HEK293T (cell line): ENCODE results near the gene ARHGEF16.

ENCODE experiments used
- CTCF ChIA-PET: fragments of 350-600 bp; formaldehyde crosslinking; extraction: SDS; loops from one replicate; lab custom pipeline; 2021; ENCODE audit warnings: antibody characterized with exemption, inconsistent platforms; lab: Yijun Ruan, JAX
- POLR2A ChIA-PET: fragments of 350-600 bp; formaldehyde crosslinking; extraction: SDS; loops from one replicate; lab custom pipeline; 2020; ENCODE audit warnings: antibody characterized with exemption, inconsistent platforms; lab: Yijun Ruan, JAX
- DNase-seq: peaks from one replicate; pipeline ENCODE4 v3.0.0; 2012; ENCODE audit warnings: mixed read lengths; ENCODE audit errors: extremely low spot score
- ARNT ChIP-seq: fragments of 450-650 bp; IDR thresholded peaks from 2 replicates; pipeline ENCODE4 v1.6.1; 2017; ENCODE audit warnings: mild to moderate bottlenecking
- BHLHE40 ChIP-seq: fragments of 450-650 bp; IDR thresholded peaks from 2 replicates; pipeline ENCODE4 v1.6.1; 2016; ENCODE audit warnings: mild to moderate bottlenecking, moderate library complexity, borderline replicate concordance
- CTBP1 ChIP-seq: fragments of 450-650 bp; IDR thresholded peaks from 2 replicates; pipeline ENCODE4 v1.6.1; 2016; ENCODE audit warnings: borderline replicate concordance
- ELF4 ChIP-seq: fragments of 450-650 bp; IDR thresholded peaks from 2 replicates; pipeline ENCODE4 v1.6.1; 2017; ENCODE audit warnings: antibody characterized with exemption
- FOXA1 ChIP-seq: fragments of 450-650 bp; IDR thresholded peaks from 2 replicates; pipeline ENCODE4 v1.6.1; 2016; ENCODE audit warnings: mild to moderate bottlenecking
- FOXK2 ChIP-seq: fragments of 450-650 bp; IDR thresholded peaks from 2 replicates; pipeline ENCODE4 v1.6.1; 2016; ENCODE audit warnings: mild to moderate bottlenecking
- FOXM1 ChIP-seq: fragments of 450-650 bp; IDR thresholded peaks from 2 replicates; pipeline ENCODE4 v1.6.1; 2017; ENCODE audit warnings: mild to moderate bottlenecking, borderline replicate concordance
- HDGF ChIP-seq: fragments of 450-650 bp; IDR thresholded peaks from 2 replicates; pipeline ENCODE4 v1.6.1; 2017; ENCODE audit warnings: antibody characterized with exemption, borderline replicate concordance
- L3MBTL2 ChIP-seq: fragments of 450-650 bp; conservative IDR thresholded peaks from 2 replicates; pipeline ENCODE4 v1.6.1; 2016; ENCODE audit warnings: mild to moderate bottlenecking
- LEF1 ChIP-seq: fragments of 450-650 bp; IDR thresholded peaks from 2 replicates; pipeline ENCODE4 v1.6.1; 2017; ENCODE audit warnings: mild to moderate bottlenecking, borderline replicate concordance
- NFRKB ChIP-seq: fragments of 450-650 bp; IDR thresholded peaks from 2 replicates; pipeline ENCODE4 v1.6.1; 2016; ENCODE audit warnings: mild to moderate bottlenecking, moderate library complexity
- SP1 ChIP-seq: fragments of 450-650 bp; IDR thresholded peaks from 2 replicates; pipeline ENCODE4 v1.6.1; 2017
- SUZ12 ChIP-seq: fragments of 450-650 bp; IDR thresholded peaks from 2 replicates; pipeline ENCODE4 v1.6.1; 2016; ENCODE audit warnings: mild to moderate bottlenecking
- TARDBP ChIP-seq: fragments of 450-650 bp; IDR thresholded peaks from 2 replicates; pipeline ENCODE4 v1.6.1; 2016
- ZNF384 ChIP-seq: fragments of 450-650 bp; IDR thresholded peaks from 2 replicates; pipeline ENCODE4 v1.6.1; 2016
- TF ChIP-seq, protein P1 (sequence below): fragments of 450-650 bp; IDR thresholded peaks from 2 replicates; pipeline ENCODE4 v1.6.1; 2016

The ARHGEF16 gene

DNA sequence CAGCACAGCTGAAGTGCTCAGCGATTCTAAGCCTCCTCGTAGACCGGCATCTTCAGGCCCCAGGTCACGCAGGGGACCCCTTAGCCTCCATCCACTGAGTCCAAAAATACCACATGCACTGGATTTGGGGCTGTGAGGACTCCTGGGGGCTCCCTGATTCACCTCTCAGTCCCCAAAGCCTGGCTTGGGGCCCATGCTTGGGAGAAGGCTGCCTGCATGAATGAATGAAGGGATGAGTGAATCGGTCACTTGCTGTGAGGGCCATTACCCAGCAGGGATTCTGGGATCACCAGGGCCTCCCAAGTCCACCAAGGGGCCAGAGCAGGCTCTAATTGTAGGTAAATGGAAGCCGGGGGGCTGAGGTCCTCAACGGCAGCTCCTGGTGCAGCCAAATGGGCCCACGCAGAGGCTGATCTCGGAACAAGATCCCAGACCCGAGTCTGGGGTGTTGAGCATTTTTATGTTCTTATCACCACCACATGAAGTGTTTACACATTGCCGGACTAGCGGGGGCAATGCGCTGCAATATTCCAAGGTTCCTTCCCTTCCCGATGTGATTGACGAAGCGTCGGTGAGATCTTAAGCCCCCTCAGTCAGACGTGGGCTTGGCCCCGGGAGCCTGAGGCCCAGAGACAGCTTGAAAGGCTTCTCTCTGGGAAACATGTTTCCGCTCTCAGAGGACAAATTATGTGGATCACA lies 13.6 kb upstream of the ARHGEF16 start:
- no peak for DNase-seq
- ChIA-PET POLR2A (no interaction called here), CTCF (no interaction called here)
- TF ChIP-seq LEF1 (no peak), SP1 (no peak), CTBP1 (no peak), FOXM1 (no peak), L3MBTL2 (no peak), NFRKB (no peak), ELF4 (no peak)
- TF ChIP-seq, protein P1, sequence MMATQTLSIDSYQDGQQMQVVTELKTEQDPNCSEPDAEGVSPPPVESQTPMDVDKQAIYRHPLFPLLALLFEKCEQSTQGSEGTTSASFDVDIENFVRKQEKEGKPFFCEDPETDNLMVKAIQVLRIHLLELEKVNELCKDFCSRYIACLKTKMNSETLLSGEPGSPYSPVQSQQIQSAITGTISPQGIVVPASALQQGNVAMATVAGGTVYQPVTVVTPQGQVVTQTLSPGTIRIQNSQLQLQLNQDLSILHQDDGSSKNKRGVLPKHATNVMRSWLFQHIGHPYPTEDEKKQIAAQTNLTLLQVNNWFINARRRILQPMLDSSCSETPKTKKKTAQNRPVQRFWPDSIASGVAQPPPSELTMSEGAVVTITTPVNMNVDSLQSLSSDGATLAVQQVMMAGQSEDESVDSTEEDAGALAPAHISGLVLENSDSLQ: no peak

DNA sequence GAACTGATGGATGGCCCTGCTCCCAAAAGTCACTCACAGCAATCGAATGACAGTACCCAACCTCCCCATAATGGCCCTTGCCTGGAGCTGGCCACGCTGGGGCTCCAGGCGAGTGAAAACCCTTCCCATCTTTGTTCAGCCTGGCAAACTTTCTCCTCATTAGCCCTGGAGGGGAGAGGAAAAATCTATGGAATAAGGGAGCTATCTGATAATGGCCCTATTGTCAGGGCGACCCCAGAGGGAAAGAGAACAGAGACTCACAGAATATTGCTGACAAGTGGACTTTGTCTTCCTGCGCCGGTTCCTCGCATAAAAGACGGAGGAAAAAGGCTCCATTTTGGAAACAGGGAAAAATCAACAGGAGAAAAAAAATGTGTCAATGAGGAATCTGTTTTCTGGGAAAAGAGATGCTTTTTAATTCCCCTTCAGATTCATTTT lies 13.0 kb upstream of the ARHGEF16 start:
- no peak for DNase-seq
- no peak for TF ChIP-seq SUZ12
- no peak for TF ChIP-seq HDGF
- no peak for TF ChIP-seq TARDBP
- TF ChIP-seq BHLHE40: no peak
- TF ChIP-seq CTBP1: no peak
- no peak for TF ChIP-seq ARNT
- no peak for TF ChIP-seq FOXA1
- no peak for TF ChIP-seq ELF4
- no peak for TF ChIP-seq FOXM1
- TF ChIP-seq, protein P1: no peak
- no peak for TF ChIP-seq L3MBTL2
- TF ChIP-seq FOXK2: no peak
- ChIA-PET POLR2A (no interaction called here), CTCF (interaction anchor here (2.8 kb wide), 1 partner anchor 12 kb away, joined by 13 read pairs; no protein-coding TSS in a partner anchor)

DNA sequence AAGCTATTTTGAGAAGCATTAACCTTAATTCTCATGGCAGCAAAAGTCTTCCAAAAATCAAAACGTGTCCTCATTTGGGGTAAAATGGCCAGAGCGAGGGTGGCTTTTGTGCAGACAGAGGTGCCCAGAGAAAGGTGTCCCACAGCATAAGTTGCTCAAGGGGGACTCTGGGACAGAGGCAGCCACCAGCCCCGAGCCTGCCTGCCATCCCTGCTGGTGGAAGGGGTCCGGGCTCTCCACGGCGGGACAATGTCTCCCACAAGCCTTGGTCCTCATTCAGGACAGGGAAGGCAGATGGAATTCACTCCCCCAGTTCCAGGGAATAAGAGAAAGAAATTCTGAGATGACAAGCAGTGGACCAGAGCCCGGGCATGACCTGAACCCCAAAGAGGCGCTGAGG lies 12.6 kb upstream of the ARHGEF16 start:
- CTCF ChIA-PET: interaction anchor here (2.8 kb wide), 1 partner anchor 11 kb away, joined by 13 read pairs; no protein-coding TSS in a partner anchor

DNA sequence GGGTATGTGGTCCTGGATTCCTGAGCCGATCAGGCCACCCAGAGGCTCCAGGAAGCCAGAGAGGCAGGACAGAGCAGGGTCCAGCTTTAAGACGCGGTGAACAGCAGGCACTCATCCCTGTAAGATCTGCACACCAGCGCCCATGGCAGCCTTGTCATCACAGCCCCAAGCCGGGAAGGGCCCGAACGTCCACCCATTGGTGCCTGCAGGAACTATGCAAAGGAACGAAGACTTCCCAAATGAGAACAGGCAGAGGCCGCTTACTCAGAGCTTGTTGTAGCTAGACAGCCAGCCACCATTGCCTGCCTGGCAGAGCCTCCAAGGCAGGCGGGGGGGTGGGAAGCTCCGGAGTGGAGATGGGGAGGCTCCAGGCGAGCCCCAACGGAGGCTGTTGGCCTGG lies 12.1 kb upstream of the ARHGEF16 start:
- ChIA-PET POLR2A (interaction anchor here (1.0 kb wide), 1 partner anchor 11 kb away, joined by 4 read pairs; no protein-coding TSS in a partner anchor), CTCF (interaction anchor here (2.8 kb wide), 1 partner anchor 11 kb away, joined by 13 read pairs; no protein-coding TSS in a partner anchor)
- TF ChIP-seq, protein P1: no peak
- DNase-seq: no peak

More for the DNA sequence above, 12.6 kb upstream of the ARHGEF16 start:
- no peak for DNase-seq
- POLR2A ChIA-PET: no interaction called here
- TF ChIP-seq L3MBTL2: no peak
- no peak for TF ChIP-seq SP1
- TF ChIP-seq HDGF: no peak
- TF ChIP-seq ELF4: no peak
- TF ChIP-seq NFRKB: no peak
- TF ChIP-seq BHLHE40: no peak
- no peak for TF ChIP-seq SUZ12
- TF ChIP-seq, protein P1: no peak
- TF ChIP-seq TARDBP: no peak
- TF ChIP-seq LEF1: no peak
- no peak for TF ChIP-seq CTBP1
- no peak for TF ChIP-seq ARNT
- no peak for TF ChIP-seq FOXM1

DNA sequence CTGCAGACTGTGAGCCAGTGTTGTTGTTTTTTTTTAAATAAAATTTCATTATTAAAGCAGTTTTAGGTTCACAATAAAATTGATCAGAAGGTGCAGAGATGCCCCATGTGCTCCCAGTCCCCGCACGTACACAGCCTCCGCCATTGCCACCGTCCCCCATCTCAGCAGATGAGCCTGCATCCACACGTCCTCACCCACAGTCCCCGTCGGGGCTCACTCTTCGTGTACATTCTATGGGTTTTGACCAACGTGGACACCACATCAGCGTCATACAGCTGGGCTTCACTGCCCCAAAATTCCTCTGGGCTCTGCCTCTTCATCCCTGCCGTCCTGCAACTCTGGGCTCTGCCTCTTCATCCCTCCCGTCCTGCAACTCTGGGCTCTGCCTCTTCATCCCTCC lies 11.6 kb upstream of the ARHGEF16 start:
- ChIA-PET CTCF (interaction anchor here (2.8 kb wide), 1 partner anchor 10 kb away, joined by 13 read pairs; no protein-coding TSS in a partner anchor), POLR2A (interaction anchor here (1.0 kb wide), 1 partner anchor 10 kb away, joined by 4 read pairs; no protein-coding TSS in a partner anchor)
- no peak for TF ChIP-seq FOXM1
- no peak for TF ChIP-seq LEF1
- TF ChIP-seq SP1: no peak
- TF ChIP-seq NFRKB: no peak
- no peak for TF ChIP-seq ARNT
- no peak for TF ChIP-seq CTBP1
- TF ChIP-seq TARDBP: no peak
- no peak for TF ChIP-seq L3MBTL2
- TF ChIP-seq, protein P1: no peak
- TF ChIP-seq FOXK2: no peak
- TF ChIP-seq BHLHE40: no peak
- TF ChIP-seq SUZ12: no peak
- TF ChIP-seq HDGF: no peak
- TF ChIP-seq ELF4: no peak
- no peak for TF ChIP-seq FOXA1
- TF ChIP-seq ZNF384: no peak
- no peak for DNase-seq
